ENCODE results near the gene PPM1H.

GRCh38 chr12:62714774-62715721, 219.9 kb downstream of the PPM1H start:
- TF ChIP-seq FOXM1 (IDR thresholded peaks at IDR 0.05; ENCODE audit: low read depth) (no peak), EP300 (IDR thresholded peaks at IDR 0.05; ENCODE audit: borderline replicate concordance in 1 of 2, low read depth in 1 of 2, low read length in 1 of 2) (no peak), SIN3A (IDR thresholded peaks at IDR 0.05; ENCODE audit: borderline replicate concordance, low read depth, low read length) (no peak)
- TF ChIP-seq, protein P1, sequence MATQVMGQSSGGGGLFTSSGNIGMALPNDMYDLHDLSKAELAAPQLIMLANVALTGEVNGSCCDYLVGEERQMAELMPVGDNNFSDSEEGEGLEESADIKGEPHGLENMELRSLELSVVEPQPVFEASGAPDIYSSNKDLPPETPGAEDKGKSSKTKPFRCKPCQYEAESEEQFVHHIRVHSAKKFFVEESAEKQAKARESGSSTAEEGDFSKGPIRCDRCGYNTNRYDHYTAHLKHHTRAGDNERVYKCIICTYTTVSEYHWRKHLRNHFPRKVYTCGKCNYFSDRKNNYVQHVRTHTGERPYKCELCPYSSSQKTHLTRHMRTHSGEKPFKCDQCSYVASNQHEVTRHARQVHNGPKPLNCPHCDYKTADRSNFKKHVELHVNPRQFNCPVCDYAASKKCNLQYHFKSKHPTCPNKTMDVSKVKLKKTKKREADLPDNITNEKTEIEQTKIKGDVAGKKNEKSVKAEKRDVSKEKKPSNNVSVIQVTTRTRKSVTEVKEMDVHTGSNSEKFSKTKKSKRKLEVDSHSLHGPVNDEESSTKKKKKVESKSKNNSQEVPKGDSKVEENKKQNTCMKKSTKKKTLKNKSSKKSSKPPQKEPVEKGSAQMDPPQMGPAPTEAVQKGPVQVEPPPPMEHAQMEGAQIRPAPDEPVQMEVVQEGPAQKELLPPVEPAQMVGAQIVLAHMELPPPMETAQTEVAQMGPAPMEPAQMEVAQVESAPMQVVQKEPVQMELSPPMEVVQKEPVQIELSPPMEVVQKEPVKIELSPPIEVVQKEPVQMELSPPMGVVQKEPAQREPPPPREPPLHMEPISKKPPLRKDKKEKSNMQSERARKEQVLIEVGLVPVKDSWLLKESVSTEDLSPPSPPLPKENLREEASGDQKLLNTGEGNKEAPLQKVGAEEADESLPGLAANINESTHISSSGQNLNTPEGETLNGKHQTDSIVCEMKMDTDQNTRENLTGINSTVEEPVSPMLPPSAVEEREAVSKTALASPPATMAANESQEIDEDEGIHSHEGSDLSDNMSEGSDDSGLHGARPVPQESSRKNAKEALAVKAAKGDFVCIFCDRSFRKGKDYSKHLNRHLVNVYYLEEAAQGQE (IDR thresholded peaks at IDR 0.05; ENCODE audit: low read depth, low read length): no peak
- TF ChIP-seq, protein P2, sequence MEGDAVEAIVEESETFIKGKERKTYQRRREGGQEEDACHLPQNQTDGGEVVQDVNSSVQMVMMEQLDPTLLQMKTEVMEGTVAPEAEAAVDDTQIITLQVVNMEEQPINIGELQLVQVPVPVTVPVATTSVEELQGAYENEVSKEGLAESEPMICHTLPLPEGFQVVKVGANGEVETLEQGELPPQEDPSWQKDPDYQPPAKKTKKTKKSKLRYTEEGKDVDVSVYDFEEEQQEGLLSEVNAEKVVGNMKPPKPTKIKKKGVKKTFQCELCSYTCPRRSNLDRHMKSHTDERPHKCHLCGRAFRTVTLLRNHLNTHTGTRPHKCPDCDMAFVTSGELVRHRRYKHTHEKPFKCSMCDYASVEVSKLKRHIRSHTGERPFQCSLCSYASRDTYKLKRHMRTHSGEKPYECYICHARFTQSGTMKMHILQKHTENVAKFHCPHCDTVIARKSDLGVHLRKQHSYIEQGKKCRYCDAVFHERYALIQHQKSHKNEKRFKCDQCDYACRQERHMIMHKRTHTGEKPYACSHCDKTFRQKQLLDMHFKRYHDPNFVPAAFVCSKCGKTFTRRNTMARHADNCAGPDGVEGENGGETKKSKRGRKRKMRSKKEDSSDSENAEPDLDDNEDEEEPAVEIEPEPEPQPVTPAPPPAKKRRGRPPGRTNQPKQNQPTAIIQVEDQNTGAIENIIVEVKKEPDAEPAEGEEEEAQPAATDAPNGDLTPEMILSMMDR (IDR thresholded peaks at IDR 0.05): no peak
